ENCODE measurements around the gene CAMK2N2.

CAMK2N2 gene

GRCh38 chr3:184261270-184261853 is at the start of gene CAMK2N2:
CAMK2N2 (minus strand) TSS chr3:184261553; CDS start chr3:184261285, 268 bp downstream.
- DNase-seq (ENCODE audit: low spot score) = no peak

- no peak for DNase-seq (ENCODE audit: low spot score)
Measured at GRCh38 chr3:184308744-184309143, 47.4 kb upstream of the CAMK2N2 start.

- DNase-seq (ENCODE audit: low spot score) = no peak
Measured at GRCh38 chr3:184307915-184308314, 46.6 kb upstream of the CAMK2N2 start.

GRCh38 chr3:184306341-184306972 is 45.1 kb upstream of the CAMK2N2 start:
- DNase-seq (ENCODE audit: low spot score) = no peak

- no peak for DNase-seq (ENCODE audit: low spot score)
Measured at GRCh38 chr3:184305577-184305976, 44.2 kb upstream of the CAMK2N2 start.

GRCh38 chr3:184300378-184300720 is 39.0 kb upstream of the CAMK2N2 start:
- peak; percentile 79 for DNase-seq (ENCODE audit: low spot score)

- no peak for DNase-seq (ENCODE audit: low spot score)
Measured at GRCh38 chr3:184299488-184300377, 38.4 kb upstream of the CAMK2N2 start.

GRCh38 chr3:184298759-184299487 is 37.6 kb upstream of the CAMK2N2 start, which contains the start of gene PSMD2:
PSMD2 (plus strand) TSS chr3:184299241; CDS start chr3:184299267, 26 bp downstream.
- peak; percentile 95 for DNase-seq (ENCODE audit: low spot score)

GRCh38 chr3:184296616-184297015 is 35.3 kb upstream of the CAMK2N2 start:
- DNase-seq (ENCODE audit: low spot score) = no peak

- no peak for DNase-seq (ENCODE audit: low spot score)
Measured at GRCh38 chr3:184295771-184296170, 34.4 kb upstream of the CAMK2N2 start.

GRCh38 chr3:184291738-184292445 is 30.5 kb upstream of the CAMK2N2 start:
- DNase-seq (ENCODE audit: low spot score) = no peak

- no peak for DNase-seq (ENCODE audit: low spot score)
Measured at GRCh38 chr3:184291044-184291737, 29.8 kb upstream of the CAMK2N2 start.

GRCh38 chr3:184290331-184290730 is 29.0 kb upstream of the CAMK2N2 start:
- no peak for DNase-seq (ENCODE audit: low spot score)

GRCh38 chr3:184289426-184289938 is 28.1 kb upstream of the CAMK2N2 start:
- peak; percentile 48 for DNase-seq (ENCODE audit: low spot score)

GRCh38 chr3:184284696-184285095 is 23.3 kb upstream of the CAMK2N2 start:
- DNase-seq (ENCODE audit: low spot score) = peak; percentile 67

- no peak for DNase-seq (ENCODE audit: low spot score)
Measured at GRCh38 chr3:184283681-184284080, 22.3 kb upstream of the CAMK2N2 start.

- no peak for DNase-seq (ENCODE audit: low spot score)
Measured at GRCh38 chr3:184282941-184283340, 21.6 kb upstream of the CAMK2N2 start.

- DNase-seq (ENCODE audit: low spot score) = no peak
Measured at GRCh38 chr3:184277366-184277765, 16.0 kb upstream of the CAMK2N2 start.

- no peak for DNase-seq (ENCODE audit: low spot score)
Measured at GRCh38 chr3:184275961-184276910, 14.9 kb upstream of the CAMK2N2 start, which contains the start of gene ECE2. ECE2 (plus strand) TSS chr3:184276022; CDS start chr3:184276154, 132 bp downstream.

GRCh38 chr3:184275381-184275701 is 14.0 kb upstream of the CAMK2N2 start:
- DNase-seq (ENCODE audit: low spot score) = no peak

Data from kidney capillary endothelial cell (primary cell).